Glutamatergic neuron (in vitro differentiated cells): ENCODE measurements around the gene NMT2. TPM values are rescaled to one million over a fixed set of nuclear protein-coding genes. Genes with fewer than 3 reads are reported as not detected.

Experiments used
- DNase-seq: peaks from one replicate; pipeline ENCODE4 v3.0.0; 2022
- H3K27ac Mint-ChIP-seq: one replicate; pipeline ENCODE4 v1.8.0; 2020; ENCODE audit warnings: mild to moderate bottlenecking, mixed read lengths, inconsistent platforms; ENCODE audit not compliant: unreplicated experiment
- H3K27me3 Mint-ChIP-seq: one replicate; pipeline ENCODE4 v1.8.0; 2020; ENCODE audit warnings: mild to moderate bottlenecking, moderate library complexity, mixed read lengths, inconsistent platforms; ENCODE audit not compliant: unreplicated experiment
- H3K36me3 Mint-ChIP-seq: one replicate; pipeline ENCODE4 v1.8.0; 2020; ENCODE audit warnings: mild to moderate bottlenecking, mixed read lengths, inconsistent platforms; ENCODE audit not compliant: unreplicated experiment
- H3K4me1 Mint-ChIP-seq: one replicate; pipeline ENCODE4 v1.8.0; 2020; ENCODE audit warnings: mild to moderate bottlenecking, low read depth, mixed read lengths, inconsistent platforms; ENCODE audit not compliant: unreplicated experiment
- H3K4me3 Mint-ChIP-seq: one replicate; pipeline ENCODE4 v1.8.0; 2020; ENCODE audit warnings: mild to moderate bottlenecking, mixed read lengths, inconsistent platforms; ENCODE audit not compliant: unreplicated experiment
- H3K9me3 Mint-ChIP-seq: one replicate; pipeline ENCODE4 v1.8.0; 2020; ENCODE audit warnings: mild to moderate bottlenecking, moderate library complexity, mixed read lengths, inconsistent platforms; ENCODE audit not compliant: unreplicated experiment
- total RNA-seq: library from RNA; stranded (reverse); fragmentation: NEBNext Ultra II Directional; extraction: Animal tissue kit (Norgen Biotek cat#: 25700); gene quantifications from one replicate; pipeline ENCODE4 v1.2.1, GENCODE V29; 2021; ENCODE audit not compliant: unreplicated experiment
- TF ChIP-seq, protein P1 (sequence below): fragments of 200-600 bp; sonication (generic); IDR thresholded peaks from one replicate; pipeline ENCODE4 v1.5.0; 2021; ENCODE audit not compliant: partially characterized antibody, unreplicated experiment

Gene NMT2
- total RNA-seq, 1 donor from 2014 or later: 33.4 TPM

DNA sequence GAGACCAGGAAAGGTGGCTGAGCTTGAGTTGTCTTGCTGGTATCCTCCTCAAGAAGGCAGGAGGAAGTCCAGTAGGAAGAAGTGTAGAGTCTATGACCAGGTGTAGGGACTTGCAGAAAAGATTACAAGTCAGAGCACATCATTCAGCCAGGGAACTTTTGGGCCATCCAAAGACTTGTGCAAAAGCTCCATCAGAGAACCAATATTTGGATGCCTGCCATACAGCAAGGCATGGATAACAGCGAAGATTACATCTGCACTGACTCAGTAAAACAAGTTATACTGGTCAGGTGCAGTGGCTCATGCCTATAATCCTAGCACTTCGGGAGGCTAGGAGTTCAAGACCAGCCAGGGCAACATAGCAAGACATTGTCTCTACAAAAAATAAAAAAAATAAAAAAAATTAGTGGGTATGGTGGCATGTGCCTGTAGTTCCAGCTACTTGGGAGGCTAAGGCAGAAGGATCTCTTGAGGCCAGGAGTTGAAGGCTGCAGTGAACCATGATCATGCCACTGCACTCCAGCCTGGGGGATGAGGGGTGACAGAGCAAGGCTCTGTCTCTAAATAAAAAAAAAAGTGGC is 13.2 kb upstream of the NMT2 start:
- Mint-ChIP-seq H3K36me3 (peaks cover 21% of the 10 kb centered on the region), H3K9me3 (peaks cover 8% of the 10 kb centered on the region), H3K27ac (no peak overlapping the region), H3K27me3 (peaks cover 4% of the 10 kb centered on the region), H3K4me3 (no peak overlapping the region), H3K4me1 (no peaks in the 10 kb centered on the region)
- TF ChIP-seq, protein P1, sequence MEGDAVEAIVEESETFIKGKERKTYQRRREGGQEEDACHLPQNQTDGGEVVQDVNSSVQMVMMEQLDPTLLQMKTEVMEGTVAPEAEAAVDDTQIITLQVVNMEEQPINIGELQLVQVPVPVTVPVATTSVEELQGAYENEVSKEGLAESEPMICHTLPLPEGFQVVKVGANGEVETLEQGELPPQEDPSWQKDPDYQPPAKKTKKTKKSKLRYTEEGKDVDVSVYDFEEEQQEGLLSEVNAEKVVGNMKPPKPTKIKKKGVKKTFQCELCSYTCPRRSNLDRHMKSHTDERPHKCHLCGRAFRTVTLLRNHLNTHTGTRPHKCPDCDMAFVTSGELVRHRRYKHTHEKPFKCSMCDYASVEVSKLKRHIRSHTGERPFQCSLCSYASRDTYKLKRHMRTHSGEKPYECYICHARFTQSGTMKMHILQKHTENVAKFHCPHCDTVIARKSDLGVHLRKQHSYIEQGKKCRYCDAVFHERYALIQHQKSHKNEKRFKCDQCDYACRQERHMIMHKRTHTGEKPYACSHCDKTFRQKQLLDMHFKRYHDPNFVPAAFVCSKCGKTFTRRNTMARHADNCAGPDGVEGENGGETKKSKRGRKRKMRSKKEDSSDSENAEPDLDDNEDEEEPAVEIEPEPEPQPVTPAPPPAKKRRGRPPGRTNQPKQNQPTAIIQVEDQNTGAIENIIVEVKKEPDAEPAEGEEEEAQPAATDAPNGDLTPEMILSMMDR: no peak
- DNase-seq: no peak

DNA sequence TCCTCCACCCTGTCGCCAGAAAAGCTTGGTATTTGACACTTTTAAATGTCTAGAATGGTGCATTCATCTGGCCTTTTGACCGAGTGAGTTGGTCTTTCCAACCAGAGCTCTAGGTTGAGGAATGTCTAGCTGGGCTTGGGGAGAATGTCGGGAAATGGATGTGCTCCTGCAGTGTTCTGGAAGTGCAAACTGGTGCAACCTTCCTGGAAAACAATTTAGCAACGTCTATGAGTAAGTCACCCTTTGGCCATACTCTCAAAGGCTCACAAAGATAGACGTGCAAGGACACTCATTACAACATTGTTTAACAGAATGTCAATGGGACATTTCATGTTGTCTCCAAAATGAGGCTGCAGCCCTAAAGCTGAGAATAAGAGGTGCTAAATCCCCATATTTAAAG is 12.2 kb upstream of the NMT2 start:
- Mint-ChIP-seq H3K4me1 (no peaks in the 10 kb centered on the region), H3K27me3 (peaks cover 4% of the 10 kb centered on the region), H3K4me3 (no peak overlapping the region), H3K27ac (no peak overlapping the region), H3K9me3 (peaks cover 5% of the 10 kb centered on the region), H3K36me3 (peaks cover 12% of the 10 kb centered on the region)
- no peak for DNase-seq
- TF ChIP-seq, protein P1: no peak

DNA sequence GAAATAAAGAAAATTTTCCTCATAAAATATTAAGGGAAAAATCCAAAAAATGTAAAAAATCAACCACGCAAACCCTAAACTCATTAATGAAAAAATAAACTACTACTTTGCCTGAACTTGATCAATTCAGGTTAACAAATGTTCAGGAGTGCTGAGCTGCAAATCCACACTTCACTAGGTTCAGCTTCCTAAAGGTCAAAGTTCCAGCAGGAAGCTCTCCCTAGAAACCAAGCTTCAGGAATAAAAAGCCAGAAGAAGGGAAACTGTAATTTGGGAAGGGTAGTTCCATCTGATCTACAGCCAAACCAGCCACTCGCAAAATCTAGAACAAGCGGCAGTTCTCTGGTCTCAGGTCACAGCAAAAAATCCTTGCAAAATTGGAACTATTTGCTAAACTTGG is 7.8 kb upstream of the NMT2 start:
- Mint-ChIP-seq H3K4me3 (no peak overlapping the region), H3K9me3 (no peaks in the 10 kb centered on the region), H3K4me1 (no peaks in the 10 kb centered on the region), H3K27me3 (peaks cover 2% of the 10 kb centered on the region), H3K36me3 (no peaks in the 10 kb centered on the region), H3K27ac (no peak overlapping the region)
- DNase-seq: no peak
- TF ChIP-seq, protein P1: no peak

DNA sequence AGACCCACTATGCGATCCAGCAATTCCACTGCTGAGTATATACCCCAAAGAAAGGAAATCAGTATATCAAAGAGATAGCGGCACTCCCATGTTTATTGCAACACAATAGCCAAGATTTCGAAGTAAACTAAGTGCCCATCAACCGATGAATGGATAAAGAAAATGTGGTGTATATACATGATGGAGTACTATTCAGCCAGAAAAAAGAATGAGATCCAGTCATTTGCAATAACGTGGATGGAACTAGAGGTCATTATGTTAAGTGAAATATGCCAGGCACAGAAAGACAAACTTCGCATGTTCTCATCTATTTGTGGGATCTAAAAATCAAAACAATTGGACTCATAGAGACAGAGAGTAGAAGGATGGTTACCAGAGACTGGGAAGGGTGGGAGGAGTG is 7.1 kb upstream of the NMT2 start:
- no peak for DNase-seq
- Mint-ChIP-seq H3K36me3 (no peaks in the 10 kb centered on the region), H3K4me1 (peaks cover 3% of the 10 kb centered on the region), H3K27me3 (peaks cover 2% of the 10 kb centered on the region), H3K4me3 (no peak overlapping the region), H3K27ac (no peak overlapping the region), H3K9me3 (no peaks in the 10 kb centered on the region)
- TF ChIP-seq, protein P1: no peak

DNA sequence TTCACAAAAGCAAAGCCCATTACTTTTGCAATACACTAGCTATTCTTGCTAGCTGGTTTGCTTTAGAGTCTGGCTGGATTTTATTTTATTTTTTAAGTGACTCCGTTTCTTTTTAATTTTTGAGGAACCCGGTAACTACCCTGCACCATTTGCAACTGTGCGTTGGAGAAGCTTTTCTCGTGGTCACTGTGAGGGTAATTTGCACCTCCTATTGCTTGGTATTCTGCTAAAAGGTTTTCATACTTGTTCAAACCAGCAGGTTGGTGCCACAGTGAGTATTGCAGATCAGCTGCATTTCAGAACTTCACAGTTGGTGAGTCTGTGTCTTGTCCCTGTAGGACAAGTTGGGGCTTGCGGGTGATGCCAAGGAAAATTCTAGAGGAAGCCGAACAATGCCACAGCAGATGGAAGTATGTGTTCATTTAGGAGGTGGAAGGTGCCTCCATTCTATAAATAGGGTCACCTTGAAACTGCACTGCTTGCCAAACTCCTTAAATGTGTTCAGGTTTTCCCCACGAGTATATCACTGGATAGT is 3.9 kb upstream of the NMT2 start:
- Mint-ChIP-seq H3K4me3 (no peak overlapping the region), H3K27me3 (peaks cover 8% of the 10 kb centered on the region), H3K36me3 (no peaks in the 10 kb centered on the region), H3K27ac (no peak overlapping the region), H3K9me3 (peaks cover 4% of the 10 kb centered on the region), H3K4me1 (peaks cover 14% of the 10 kb centered on the region)
- DNase-seq: no peak
- TF ChIP-seq, protein P1: no peak
